Hepatocyte (in vitro differentiated cells): ENCODE results near the gene CEP164. TPM values are rescaled to one million over a fixed set of nuclear protein-coding genes. Genes with fewer than 3 reads are reported as not detected.

Source experiments
- DNase-seq: peaks from one replicate; pipeline ENCODE4 v3.0.0-alpha.2; 2016; ENCODE audit warnings: low spot score
- H2AFZ ChIP-seq: fragments of 200-600 bp; sonication (generic); 2 replicates; pipeline ENCODE4 v1.6.0; 2016; ENCODE audit warnings: antibody characterized with exemption, mild to moderate bottlenecking
- H3K27ac ChIP-seq: fragments of 200-600 bp; sonication (generic); 2 replicates; pipeline ENCODE4 v1.5.1; 2016; ENCODE audit warnings: mild to moderate bottlenecking
- H3K27me3 ChIP-seq: fragments of 200-600 bp; sonication (generic); 2 replicates; pipeline ENCODE4 v1.6.1; 2016
- H3K36me3 ChIP-seq: fragments of 200-600 bp; sonication (generic); replicated peaks from 2 replicates; pipeline ENCODE4 v1.5.1; 2016; ENCODE audit warnings: low read depth; ENCODE audit not compliant: insufficient read depth
- H3K4me1 ChIP-seq: fragments of 200-600 bp; sonication (generic); 2 replicates; pipeline ENCODE4 v1.5.1; 2016; ENCODE audit warnings: mild to moderate bottlenecking, moderate library complexity; ENCODE audit not compliant: insufficient read depth
- H3K4me2 ChIP-seq: fragments of 200-600 bp; sonication (generic); 2 replicates; pipeline ENCODE4 v1.6.0; 2016
- H3K4me3 ChIP-seq: fragments of 200-600 bp; sonication (generic); 2 replicates; pipeline ENCODE4 v1.5.1; 2016; ENCODE audit warnings: mild to moderate bottlenecking
- H3K79me2 ChIP-seq: fragments of 200-600 bp; sonication (generic); 2 replicates; pipeline ENCODE4 v1.6.0; 2017; ENCODE audit warnings: mild to moderate bottlenecking
- H3K9me2 ChIP-seq: fragments of 200-600 bp; sonication (generic); replicated peaks from 2 replicates; pipeline ENCODE4 v1.6.0; 2017; ENCODE audit warnings: mild to moderate bottlenecking; ENCODE audit not compliant: insufficient read depth
- H3K9me3 ChIP-seq: fragments of 200-600 bp; sonication (generic); 2 replicates; pipeline ENCODE4 v1.5.1; 2016; ENCODE audit warnings: low read depth, mild to moderate bottlenecking
- H4K20me1 ChIP-seq: fragments of 200-600 bp; sonication (generic); 2 replicates; pipeline ENCODE4 v1.6.0; 2016; ENCODE audit warnings: mild to moderate bottlenecking; ENCODE audit not compliant: insufficient read depth, poor library complexity, severe bottlenecking
- EZH2 ChIP-seq: fragments of 200-600 bp; sonication (generic); IDR thresholded peaks from 2 replicates; pipeline ENCODE4 v1.6.1; 2016; ENCODE audit warnings: antibody characterized with exemption, mild to moderate bottlenecking, borderline replicate concordance
- EZH2phosphoT487 ChIP-seq: fragments of 200-600 bp; sonication (generic); IDR thresholded peaks from one replicate; pipeline ENCODE4 v1.6.1; 2018; ENCODE audit warnings: antibody characterized with exemption, mild to moderate bottlenecking, low read depth, moderate library complexity; ENCODE audit not compliant: unreplicated experiment, severe bottlenecking
- WGBS: methylation state at CpG from one replicate; pipeline ENCODE4 v1.1.6; 2016; ENCODE audit warnings: low lambda C conversion rate; ENCODE audit errors: missing lambda C conversion rate; 5-methylcytosine and 5-hydroxymethylcytosine counted together
- polyA plus RNA-seq: library from polyadenylated mRNA; unstranded; fragments of >200 nt; fragmentation: Nextera tagmentation; extraction: Ambion mirVana; gene quantifications from 2 replicates; pipeline ENCODE4 v1.2.1, GENCODE V29; 2016
- total RNA-seq: library from RNA; depleted of rRNA; stranded (reverse); fragments of >200 nt; gene quantifications from 2 replicates; pipeline ENCODE4 v1.2.3, GENCODE V29; 2014
- TF ChIP-seq, protein P1 (sequence below): fragments of 200-600 bp; sonication (generic); IDR thresholded peaks from 2 replicates; pipeline ENCODE4 v1.5.1; 2016; ENCODE audit warnings: antibody characterized with exemption, mild to moderate bottlenecking; ENCODE audit not compliant: poor library complexity

The CEP164 gene
- total and polyA plus RNA-seq, 2 experiments from 2014 or later, result 18.3 to 19.9 TPM

DNA sequence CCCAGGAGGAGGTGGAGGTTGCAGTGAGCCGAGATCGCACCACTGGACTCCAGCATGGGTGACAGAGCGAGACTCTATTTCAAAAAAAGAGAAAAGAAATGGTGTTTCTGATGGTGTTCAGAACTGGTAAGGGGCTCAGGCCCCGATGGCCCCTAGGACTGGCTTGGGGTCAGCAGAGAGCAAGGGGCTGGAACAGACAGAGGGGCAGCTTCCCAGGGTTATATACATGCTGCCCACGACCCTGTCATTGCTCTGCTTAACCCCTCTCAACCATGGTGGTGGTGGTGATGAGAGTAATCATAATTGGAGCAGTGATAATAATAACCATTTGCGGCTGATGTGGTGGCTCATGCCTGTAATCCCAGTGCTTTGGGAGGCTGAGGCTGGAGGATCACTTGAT, 79.4 kb downstream of the CEP164 start:
- no peak overlapping the region for H3K4me2 ChIP-seq
- no peak overlapping the region for H2AFZ ChIP-seq
- no peak overlapping the region for H3K27ac ChIP-seq
- H3K4me1 ChIP-seq, result no peaks in the 10 kb centered on the region
- no peaks in the 10 kb centered on the region for H3K79me2 ChIP-seq
- H4K20me1 ChIP-seq, result no peaks in the 10 kb centered on the region
- H3K27me3 ChIP-seq, result no peaks in the 10 kb centered on the region
- H3K4me3 ChIP-seq, result no peak overlapping the region
- TF ChIP-seq EZH2, result no peak
- no peak for TF ChIP-seq EZH2phosphoT487
- TF ChIP-seq, protein P1, sequence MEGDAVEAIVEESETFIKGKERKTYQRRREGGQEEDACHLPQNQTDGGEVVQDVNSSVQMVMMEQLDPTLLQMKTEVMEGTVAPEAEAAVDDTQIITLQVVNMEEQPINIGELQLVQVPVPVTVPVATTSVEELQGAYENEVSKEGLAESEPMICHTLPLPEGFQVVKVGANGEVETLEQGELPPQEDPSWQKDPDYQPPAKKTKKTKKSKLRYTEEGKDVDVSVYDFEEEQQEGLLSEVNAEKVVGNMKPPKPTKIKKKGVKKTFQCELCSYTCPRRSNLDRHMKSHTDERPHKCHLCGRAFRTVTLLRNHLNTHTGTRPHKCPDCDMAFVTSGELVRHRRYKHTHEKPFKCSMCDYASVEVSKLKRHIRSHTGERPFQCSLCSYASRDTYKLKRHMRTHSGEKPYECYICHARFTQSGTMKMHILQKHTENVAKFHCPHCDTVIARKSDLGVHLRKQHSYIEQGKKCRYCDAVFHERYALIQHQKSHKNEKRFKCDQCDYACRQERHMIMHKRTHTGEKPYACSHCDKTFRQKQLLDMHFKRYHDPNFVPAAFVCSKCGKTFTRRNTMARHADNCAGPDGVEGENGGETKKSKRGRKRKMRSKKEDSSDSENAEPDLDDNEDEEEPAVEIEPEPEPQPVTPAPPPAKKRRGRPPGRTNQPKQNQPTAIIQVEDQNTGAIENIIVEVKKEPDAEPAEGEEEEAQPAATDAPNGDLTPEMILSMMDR, result no peak
- H3K36me3 ChIP-seq, result no peaks in the 10 kb centered on the region
- no peaks in the 10 kb centered on the region for H3K9me3 ChIP-seq
- 99% methylated on average over 5 of the region's 6 CpGs for WGBS
- H3K9me2 ChIP-seq, result no peaks in the 10 kb centered on the region
- no peak for DNase-seq

DNA sequence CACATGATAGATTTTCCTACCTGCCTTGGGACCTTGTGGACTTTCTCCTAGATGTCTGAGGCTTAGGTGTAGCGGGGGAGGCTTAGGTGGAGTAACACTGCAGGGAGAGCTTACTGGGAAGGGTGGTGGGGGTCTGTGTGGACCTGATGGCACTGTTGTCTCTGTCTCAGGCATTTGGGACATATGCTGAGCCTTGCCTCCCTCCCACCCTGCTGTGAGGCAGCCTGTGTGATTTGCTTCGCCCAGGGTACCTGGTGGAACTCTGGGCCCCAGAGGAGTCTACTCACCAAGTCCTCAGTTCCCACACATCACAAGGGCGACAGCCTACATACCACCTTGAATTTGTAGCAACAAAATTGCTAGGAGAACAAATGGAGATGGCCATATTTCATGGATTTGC, 80.7 kb downstream of the CEP164 start:
- no peaks in the 10 kb centered on the region for H3K9me3 ChIP-seq
- H3K79me2 ChIP-seq, result no peaks in the 10 kb centered on the region
- TF ChIP-seq, protein P1, result no peak
- TF ChIP-seq EZH2 (no peak), EZH2phosphoT487 (no peak)
- 100% methylated on average over 3 of the region's 3 CpGs for WGBS
- H4K20me1 ChIP-seq, result no peaks in the 10 kb centered on the region
- H2AFZ ChIP-seq, result no peak overlapping the region
- no peak overlapping the region for H3K4me3 ChIP-seq
- DNase-seq, result no peak
- no peak overlapping the region for H3K27ac ChIP-seq
- H3K4me2 ChIP-seq, result no peak overlapping the region
- no peaks in the 10 kb centered on the region for H3K36me3 ChIP-seq
- no peaks in the 10 kb centered on the region for H3K27me3 ChIP-seq
- no peaks in the 10 kb centered on the region for H3K4me1 ChIP-seq
- H3K9me2 ChIP-seq, result no peaks in the 10 kb centered on the region

DNA sequence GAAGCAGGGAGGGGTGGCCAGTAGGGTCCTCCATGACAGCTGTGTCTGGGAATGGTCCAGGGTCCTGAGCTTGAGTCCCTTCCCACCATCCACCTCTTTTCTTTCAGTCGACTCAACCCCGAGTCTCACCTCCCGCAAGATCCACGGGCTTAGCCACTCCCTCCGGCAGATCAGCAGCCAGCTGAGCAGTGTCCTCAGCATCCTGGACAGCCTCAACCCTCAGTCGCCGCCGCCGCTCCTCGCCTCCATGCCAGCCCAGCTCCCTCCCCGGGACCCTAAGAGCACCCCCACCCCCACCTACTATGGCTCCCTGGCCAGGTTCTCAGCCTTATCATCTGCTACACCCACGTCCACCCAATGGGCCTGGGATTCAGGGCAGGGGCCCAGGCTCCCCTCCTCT, 81.9 kb downstream of the CEP164 start:
- Histone ChIP-seq H3K9me3 (no peaks in the 10 kb centered on the region), H3K4me3 (no peak overlapping the region), H2AFZ (no peak overlapping the region), H3K27me3 (no peaks in the 10 kb centered on the region), H3K79me2 (no peaks in the 10 kb centered on the region), H3K9me2 (no peaks in the 10 kb centered on the region), H3K4me2 (no peak overlapping the region), H4K20me1 (no peaks in the 10 kb centered on the region), H3K36me3 (no peaks in the 10 kb centered on the region), H3K27ac (no peak overlapping the region), H3K4me1 (no peaks in the 10 kb centered on the region)
- no peak for DNase-seq
- TF ChIP-seq EZH2 (no peak), EZH2phosphoT487 (no peak)
- TF ChIP-seq, protein P1, result no peak
- 95% methylated on average over 6 of the region's 12 CpGs for WGBS

- 100% methylated on average over 1 of the region's 1 CpG for WGBS
- TF ChIP-seq, protein P1, result no peak
- no peak for TF ChIP-seq EZH2
- TF ChIP-seq EZH2phosphoT487, result no peak
- Histone ChIP-seq H3K4me3 (no peak overlapping the region), H3K27me3 (no peaks in the 10 kb centered on the region), H3K36me3 (no peaks in the 10 kb centered on the region), H3K9me2 (no peaks in the 10 kb centered on the region), H4K20me1 (no peaks in the 10 kb centered on the region), H3K4me1 (no peaks in the 10 kb centered on the region), H3K79me2 (no peaks in the 10 kb centered on the region), H3K27ac (no peak overlapping the region), H2AFZ (no peak overlapping the region), H3K9me3 (no peaks in the 10 kb centered on the region), H3K4me2 (no peak overlapping the region)
- DNase-seq, result no peak
Measured at GRCh38 chr11:117410238-117410637, 82.6 kb downstream of the CEP164 start.
